Measurements from ENCODE around the gene PDZRN3.
A peak's percentile ranks its signal among the peaks of the same experiment; 100 is the strongest.

The PDZRN3 gene

GRCh38 chr3:73600293-73600938, 24.3 kb downstream of the PDZRN3 start:
- TF ChIP-seq CTCF (IDR thresholded peaks at IDR 0.05; ENCODE audit: unreplicated experiment in 3 of 3): no peak
- peak overlapping the region in 1 of 3 experiments; percentile 6 for H3K27ac Mint-ChIP-seq
- H3K27me3 Mint-ChIP-seq (ENCODE audit: low read depth): no peaks in the 10 kb centered on the region
- H3K4me3 Mint-ChIP-seq: peak overlapping the region in 1 of 3 experiments; percentile 46
- peaks cover 51% of the 10 kb centered on the region for H3K36me3 Mint-ChIP-seq (ENCODE audit: low read depth)
- H3K9me3 Mint-ChIP-seq: peaks cover 4% of the 10 kb centered on the region
- H3K4me1 Mint-ChIP-seq: peaks cover 11% of the 10 kb centered on the region

- peaks cover 8% of the 10 kb centered on the region for H3K4me1 Mint-ChIP-seq
Measured at GRCh38 chr3:73599605-73600004, 25.1 kb downstream of the PDZRN3 start.

GRCh38 chr3:73597476-73597875, 27.3 kb downstream of the PDZRN3 start:
- Mint-ChIP-seq H3K27ac (no peak overlapping the region), H3K9me3 (peaks cover 4% of the 10 kb centered on the region), H3K27me3 (ENCODE audit: low read depth) (no peaks in the 10 kb centered on the region), H3K36me3 (ENCODE audit: low read depth) (peaks cover 68% of the 10 kb centered on the region), H3K4me3 (no peak overlapping the region), H3K4me1 (peaks cover 21% of the 10 kb centered on the region)
- TF ChIP-seq CTCF (IDR thresholded peaks at IDR 0.05; ENCODE audit: unreplicated experiment in 3 of 3): no peak

More at GRCh38 chr3:73599605-73600004, 25.1 kb downstream of the PDZRN3 start:
- Mint-ChIP-seq H3K27me3 (ENCODE audit: low read depth) (no peaks in the 10 kb centered on the region), H3K4me3 (no peak overlapping the region), H3K36me3 (ENCODE audit: low read depth) (peaks cover 57% of the 10 kb centered on the region), H3K9me3 (peaks cover 4% of the 10 kb centered on the region), H3K27ac (no peak overlapping the region)
- TF ChIP-seq CTCF (IDR thresholded peaks at IDR 0.05; ENCODE audit: unreplicated experiment in 3 of 3): no peak

GRCh38 chr3:73592154-73593144, 32.3 kb downstream of the PDZRN3 start:
- peaks cover 53% of the 10 kb centered on the region for H3K4me1 Mint-ChIP-seq
- peaks cover 4% of the 10 kb centered on the region for H3K9me3 Mint-ChIP-seq
- peak overlapping the region; percentile 28 to 55 (median 35) for H3K27ac Mint-ChIP-seq
- H3K4me3 Mint-ChIP-seq: no peak overlapping the region
- H3K27me3 Mint-ChIP-seq (ENCODE audit: low read depth): peaks cover 4% of the 10 kb centered on the region
- no peak for TF ChIP-seq CTCF (IDR thresholded peaks at IDR 0.05; ENCODE audit: unreplicated experiment in 3 of 3)
- H3K36me3 Mint-ChIP-seq (ENCODE audit: low read depth): peaks cover 59% of the 10 kb centered on the region

- Mint-ChIP-seq H3K4me3 (no peak overlapping the region), H3K27me3 (ENCODE audit: low read depth) (peaks cover 4% of the 10 kb centered on the region), H3K4me1 (peaks cover 60% of the 10 kb centered on the region), H3K27ac (peak overlapping the region in 1 of 3 experiments; percentile 14), H3K36me3 (ENCODE audit: low read depth) (peaks cover 48% of the 10 kb centered on the region), H3K9me3 (peaks cover 4% of the 10 kb centered on the region)
- TF ChIP-seq CTCF (IDR thresholded peaks at IDR 0.05; ENCODE audit: unreplicated experiment in 3 of 3): no peak
Measured at GRCh38 chr3:73591286-73591800, 33.4 kb downstream of the PDZRN3 start.
